Tibial artery (tissue), 4 donors: ENCODE results near the gene DLK1.

Experiments
- DNase-seq, 2 donors: peaks; one replicate each; pipeline ENCODE4 v3.0.0-alpha.2; 2019
- H3K27ac ChIP-seq, 2 donors: fragments of 200-600 bp; sonication (generic) in 1 of 2; 1 replicate in 1 of 2; 2 replicates in 1 of 2; pipeline ENCODE4 v1.5.1; 2018 to 2019; ENCODE audit warnings: mild to moderate bottlenecking in 1 of 2
- H3K27me3 ChIP-seq, 2 donors: fragments of 200-600 bp; sonication (generic) in 1 of 2; one replicate each; pipeline versions ENCODE4 v1.5.1 to v1.6.0; 2016 to 2019
- H3K36me3 ChIP-seq, 3 donors: fragments of 200-600 bp; sonication (generic) in 2 of 3; one replicate each; pipeline ENCODE4 v1.5.1; 2016 to 2019; ENCODE audit warnings: mild to moderate bottlenecking in 2 of 3
- H3K4me1 ChIP-seq, 4 donors: fragments of 200-600 bp; sonication (generic) in 2 of 4; 1 replicate in 3 of 4; 2 replicates in 1 of 4; pipeline ENCODE4 v1.5.1; 2016 to 2019
- H3K4me3 ChIP-seq, 2 donors: fragments of 200-600 bp; sonication (generic) in 1 of 2; 1 replicate in 1 of 2; 2 replicates in 1 of 2; pipeline ENCODE4 v1.5.1; 2018 to 2019; ENCODE audit warnings: mild to moderate bottlenecking in 2 of 2
- H3K9me3 ChIP-seq, 3 donors: fragments of 200-600 bp; sonication (generic) in 1 of 3; one replicate each; pipeline ENCODE4 v1.5.1; 2016 to 2019
- CTCF ChIP-seq, 2 experiments: fragments of 200-600 bp in 1 of 2; fragments of 450-650 bp in 1 of 2; IDR thresholded peaks; one replicate each; pipeline ENCODE4 v1.5.1; 2017 to 2019; ENCODE audit warnings: antibody characterized with exemption in 2 of 2, mild to moderate bottlenecking in 1 of 2, moderate library complexity in 1 of 2
- intact Hi-C: fragments of 100-400 bp; cut with DNase I; formaldehyde crosslinking; loops from one replicate; pipeline ENCODE4 v1.15.0; 2023; ENCODE audit warnings: low total_unique reads

The DLK1 gene

GRCh38 chr14:100706200-100706599 lies 20.5 kb upstream of the DLK1 start:
- TF ChIP-seq CTCF (IDR thresholded peaks at IDR 0.05): no peak
- no peaks in the 10 kb centered on the region for H3K36me3 ChIP-seq
- no peaks in the 10 kb centered on the region for H3K9me3 ChIP-seq
- no peak for DNase-seq
- H3K4me1 ChIP-seq: peaks cover 0 to 13% (median 8%) of the 10 kb centered on the region in 4 donors
- peaks cover 0 to 77% of the 10 kb centered on the region in 2 donors for H3K27me3 ChIP-seq
- intact Hi-C loops: no loop called here
- H3K4me3 ChIP-seq: no peak overlapping the region
- no peak overlapping the region for H3K27ac ChIP-seq

GRCh38 chr14:100706860-100707259 lies 19.8 kb upstream of the DLK1 start:
- intact Hi-C loops: no loop called here
- Histone ChIP-seq H3K4me1 (peaks cover 0 to 13% (median 8%) of the 10 kb centered on the region in 4 donors), H3K36me3 (no peaks in the 10 kb centered on the region), H3K4me3 (no peak overlapping the region), H3K27ac (no peak overlapping the region), H3K27me3 (peaks cover 0 to 83% of the 10 kb centered on the region in 2 donors), H3K9me3 (no peaks in the 10 kb centered on the region)
- no peak for DNase-seq
- no peak for TF ChIP-seq CTCF (IDR thresholded peaks at IDR 0.05)

GRCh38 chr14:100708425-100709288 lies 18.0 kb upstream of the DLK1 start:
- Histone ChIP-seq H3K4me1 (peaks cover 0 to 13% (median 8%) of the 10 kb centered on the region in 4 donors), H3K4me3 (no peak overlapping the region), H3K27me3 (peaks cover 0 to 91% of the 10 kb centered on the region in 2 donors), H3K27ac (no peak overlapping the region), H3K9me3 (no peaks in the 10 kb centered on the region), H3K36me3 (no peaks in the 10 kb centered on the region)
- DNase-seq: no peak
- intact Hi-C loops: no loop called here
- no peak for TF ChIP-seq CTCF (IDR thresholded peaks at IDR 0.05)

- Histone ChIP-seq H3K9me3 (no peaks in the 10 kb centered on the region), H3K4me1 (peaks cover 0 to 13% (median 8%) of the 10 kb centered on the region in 4 donors), H3K27me3 (peaks cover 0 to 91% of the 10 kb centered on the region in 2 donors), H3K4me3 (peak overlapping the region in 1 of 2 donors; percentile 25), H3K36me3 (no peaks in the 10 kb centered on the region), H3K27ac (no peak overlapping the region)
- intact Hi-C loops: no loop called here
- DNase-seq: no peak
- TF ChIP-seq CTCF (IDR thresholded peaks at IDR 0.05): peak; percentile 51 to 63
Observed at GRCh38 chr14:100709289-100710284, 17.1 kb upstream of the DLK1 start.

- no peak overlapping the region for H3K4me3 ChIP-seq
- H3K27ac ChIP-seq: no peak overlapping the region
- TF ChIP-seq CTCF (IDR thresholded peaks at IDR 0.05): no peak
- H3K36me3 ChIP-seq: no peaks in the 10 kb centered on the region
- DNase-seq: no peak
- no peaks in the 10 kb centered on the region for H3K9me3 ChIP-seq
- H3K4me1 ChIP-seq: peaks cover 0 to 13% (median 8%) of the 10 kb centered on the region in 4 donors
- H3K27me3 ChIP-seq: peaks cover 0 to 84% of the 10 kb centered on the region in 2 donors
- intact Hi-C loops: no loop called here
Observed at GRCh38 chr14:100710391-100710790, 16.3 kb upstream of the DLK1 start.
